HG03097 (cell line): ENCODE measurements around the gene DDX10.
"Not testable (repeated sequence)": the region's sequence is repeated elsewhere in the genome, so short reads cannot be mapped to it uniquely, and the experiment has no call there.

ENCODE experiments used
- ATAC-seq: cut with Tn5 transposase; IDR thresholded peaks from one replicate; pipeline ENCODE4 v1.9.1; 2021; ENCODE audit not compliant: unreplicated experiment, low FRiP score

The DDX10 gene

GRCh38 chr11:108807262-108807661 is 142.4 kb downstream of the DDX10 start:
- no peak for ATAC-seq

GRCh38 chr11:108813086-108813485 is 148.2 kb downstream of the DDX10 start:
- no peak for ATAC-seq

GRCh38 chr11:108817976-108818375 is 153.1 kb downstream of the DDX10 start:
- no peak for ATAC-seq

GRCh38 chr11:108818971-108819370 is 154.1 kb downstream of the DDX10 start:
- ATAC-seq = no peak

- ATAC-seq = no peak
Measured at GRCh38 chr11:108819957-108820356, 155.1 kb downstream of the DDX10 start.

GRCh38 chr11:108823960-108824359 is 159.1 kb downstream of the DDX10 start:
- not testable (repeated sequence) for ATAC-seq

- no peak for ATAC-seq
Measured at GRCh38 chr11:108824545-108824944, 159.7 kb downstream of the DDX10 start.

- ATAC-seq = no peak
Measured at GRCh38 chr11:108825381-108825780, 160.5 kb downstream of the DDX10 start.

GRCh38 chr11:108826136-108826535 is 161.3 kb downstream of the DDX10 start:
- ATAC-seq = no peak

- ATAC-seq = no peak
Measured at GRCh38 chr11:108835624-108836023, 170.8 kb downstream of the DDX10 start.

GRCh38 chr11:108836541-108836940 is 171.7 kb downstream of the DDX10 start:
- ATAC-seq = no peak

- ATAC-seq = no peak
Measured at GRCh38 chr11:108838102-108838791, 173.4 kb downstream of the DDX10 start.

- ATAC-seq = no peak
Measured at GRCh38 chr11:108838792-108839105, 173.9 kb downstream of the DDX10 start.

- ATAC-seq = no peak
Measured at GRCh38 chr11:108846009-108846408, 181.1 kb downstream of the DDX10 start.

GRCh38 chr11:108847298-108847990 is 182.6 kb downstream of the DDX10 start:
- ATAC-seq = no peak

- no peak for ATAC-seq
Measured at GRCh38 chr11:108851781-108852180, 186.9 kb downstream of the DDX10 start.

GRCh38 chr11:108852701-108853100 is 187.8 kb downstream of the DDX10 start:
- no peak for ATAC-seq

GRCh38 chr11:108853151-108853550 is 188.3 kb downstream of the DDX10 start:
- no peak for ATAC-seq

- peak; percentile 47 for ATAC-seq
Measured at GRCh38 chr11:108853864-108854263, 189.0 kb downstream of the DDX10 start.

GRCh38 chr11:108854346-108854745 is 189.5 kb downstream of the DDX10 start:
- peak; percentile 89 for ATAC-seq

- ATAC-seq = no peak
Measured at GRCh38 chr11:108857382-108857781, 192.5 kb downstream of the DDX10 start.

GRCh38 chr11:108858622-108859021 is 193.8 kb downstream of the DDX10 start:
- no peak for ATAC-seq
